Measurements from ENCODE around the gene TCF7L2.

Gene TCF7L2

GRCh38 chr10:113148071-113148825 lies 198.2 kb downstream of the TCF7L2 start:
- no peak for DNase-seq (ENCODE audit: low read depth in 3 of 3)

- DNase-seq (ENCODE audit: low read depth in 3 of 3): no peak
These were observed 198.9 kb downstream of the TCF7L2 start for GRCh38 chr10:113148901-113149300.

- no peak for DNase-seq (ENCODE audit: low read depth in 3 of 3)
These were observed 199.6 kb downstream of the TCF7L2 start for GRCh38 chr10:113149626-113150025.

- no peak for DNase-seq (ENCODE audit: low read depth in 3 of 3)
These were observed 201.2 kb downstream of the TCF7L2 start for GRCh38 chr10:113151190-113151666.

- no peak for DNase-seq (ENCODE audit: low read depth in 3 of 3)
These were observed 203.6 kb downstream of the TCF7L2 start for GRCh38 chr10:113153493-113154102.

- no peak for DNase-seq (ENCODE audit: low read depth in 3 of 3)
These were observed 207.4 kb downstream of the TCF7L2 start for GRCh38 chr10:113157441-113157840.

GRCh38 chr10:113158183-113158582 lies 208.1 kb downstream of the TCF7L2 start:
- DNase-seq (ENCODE audit: low read depth in 3 of 3): no peak

GRCh38 chr10:113159563-113159962 lies 209.5 kb downstream of the TCF7L2 start:
- no peak for DNase-seq (ENCODE audit: low read depth in 3 of 3)

GRCh38 chr10:113160641-113161040 lies 210.6 kb downstream of the TCF7L2 start:
- no peak for DNase-seq (ENCODE audit: low read depth in 3 of 3)

- DNase-seq (ENCODE audit: low read depth in 3 of 3): no peak
These were observed 211.0 kb downstream of the TCF7L2 start for GRCh38 chr10:113161066-113161465.

- no peak for DNase-seq (ENCODE audit: low read depth in 3 of 3)
These were observed 212.9 kb downstream of the TCF7L2 start for GRCh38 chr10:113162960-113163359.

GRCh38 chr10:113165673-113166072 lies 215.6 kb downstream of the TCF7L2 start:
- DNase-seq (ENCODE audit: low read depth in 3 of 3): no peak

GRCh38 chr10:113167702-113168101 lies 217.7 kb downstream of the TCF7L2 start:
- DNase-seq (ENCODE audit: low read depth in 3 of 3): no peak

GRCh38 chr10:113168584-113168983 lies 218.5 kb downstream of the TCF7L2 start:
- no peak for DNase-seq (ENCODE audit: low read depth in 3 of 3)

- no peak for DNase-seq (ENCODE audit: low read depth in 3 of 3)
These were observed 219.1 kb downstream of the TCF7L2 start for GRCh38 chr10:113169111-113169510.

GRCh38 chr10:113169853-113170460 lies 219.9 kb downstream of the TCF7L2 start:
- no peak for DNase-seq (ENCODE audit: low read depth in 3 of 3)

GRCh38 chr10:113171662-113172061 lies 221.6 kb downstream of the TCF7L2 start:
- no peak for DNase-seq (ENCODE audit: low read depth in 3 of 3)

- DNase-seq (ENCODE audit: low read depth in 3 of 3): no peak
These were observed 225.1 kb downstream of the TCF7L2 start for GRCh38 chr10:113175176-113175575.

- DNase-seq (ENCODE audit: low read depth in 3 of 3): no peak
These were observed 226.0 kb downstream of the TCF7L2 start for GRCh38 chr10:113175756-113176651.

GRCh38 chr10:113176652-113177155 lies 226.7 kb downstream of the TCF7L2 start:
- DNase-seq (ENCODE audit: low read depth in 3 of 3): no peak

GRCh38 chr10:113177156-113177935 lies 227.3 kb downstream of the TCF7L2 start:
- no peak for DNase-seq (ENCODE audit: low read depth in 3 of 3)

Data from stimulated activated CD4-positive, alpha-beta T cell treated with anti-CD3 and anti-CD28 coated beads, TNF-alpha, amount 100 ng/mL, for 48 hours (primary cell).